HFF-Myc (cell line): Measurements from ENCODE around the gene FNTB.
A peak's percentile ranks its signal among the peaks of the same experiment; 100 is the strongest.

Source experiments
- DNase-seq: peaks from one replicate; pipeline ENCODE4 v3.0.0-alpha.2; 2011; ENCODE audit warnings: low read depth; ENCODE audit errors: extremely low read depth
- H3K4me3 ChIP-seq: replicated peaks from 2 replicates; pipeline ENCODE4 v1.5.1; 2011; ENCODE audit warnings: low read depth, mild to moderate bottlenecking, control low read depth, low read length
- TF ChIP-seq, protein P1 (sequence below): IDR thresholded peaks from 2 replicates; pipeline ENCODE4 v1.5.1; 2012; ENCODE audit warnings: mild to moderate bottlenecking, low read depth, low read length, control low read depth; ENCODE audit errors: missing control alignments

Gene FNTB, protein sequence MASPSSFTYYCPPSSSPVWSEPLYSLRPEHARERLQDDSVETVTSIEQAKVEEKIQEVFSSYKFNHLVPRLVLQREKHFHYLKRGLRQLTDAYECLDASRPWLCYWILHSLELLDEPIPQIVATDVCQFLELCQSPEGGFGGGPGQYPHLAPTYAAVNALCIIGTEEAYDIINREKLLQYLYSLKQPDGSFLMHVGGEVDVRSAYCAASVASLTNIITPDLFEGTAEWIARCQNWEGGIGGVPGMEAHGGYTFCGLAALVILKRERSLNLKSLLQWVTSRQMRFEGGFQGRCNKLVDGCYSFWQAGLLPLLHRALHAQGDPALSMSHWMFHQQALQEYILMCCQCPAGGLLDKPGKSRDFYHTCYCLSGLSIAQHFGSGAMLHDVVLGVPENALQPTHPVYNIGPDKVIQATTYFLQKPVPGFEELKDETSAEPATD

GRCh38 chr14:64986648-64987437 lies at the start of gene FNTB:
Gene FNTB, plus strand, starts transcription at chr14:64986895. Its CDS starts 59 bp downstream, at chr14:64986954.
- TF ChIP-seq, protein P1, sequence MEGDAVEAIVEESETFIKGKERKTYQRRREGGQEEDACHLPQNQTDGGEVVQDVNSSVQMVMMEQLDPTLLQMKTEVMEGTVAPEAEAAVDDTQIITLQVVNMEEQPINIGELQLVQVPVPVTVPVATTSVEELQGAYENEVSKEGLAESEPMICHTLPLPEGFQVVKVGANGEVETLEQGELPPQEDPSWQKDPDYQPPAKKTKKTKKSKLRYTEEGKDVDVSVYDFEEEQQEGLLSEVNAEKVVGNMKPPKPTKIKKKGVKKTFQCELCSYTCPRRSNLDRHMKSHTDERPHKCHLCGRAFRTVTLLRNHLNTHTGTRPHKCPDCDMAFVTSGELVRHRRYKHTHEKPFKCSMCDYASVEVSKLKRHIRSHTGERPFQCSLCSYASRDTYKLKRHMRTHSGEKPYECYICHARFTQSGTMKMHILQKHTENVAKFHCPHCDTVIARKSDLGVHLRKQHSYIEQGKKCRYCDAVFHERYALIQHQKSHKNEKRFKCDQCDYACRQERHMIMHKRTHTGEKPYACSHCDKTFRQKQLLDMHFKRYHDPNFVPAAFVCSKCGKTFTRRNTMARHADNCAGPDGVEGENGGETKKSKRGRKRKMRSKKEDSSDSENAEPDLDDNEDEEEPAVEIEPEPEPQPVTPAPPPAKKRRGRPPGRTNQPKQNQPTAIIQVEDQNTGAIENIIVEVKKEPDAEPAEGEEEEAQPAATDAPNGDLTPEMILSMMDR, result peak; percentile 82
- H3K4me3 ChIP-seq, result peak within 1 kb of the TSS; percentile 80
- peak; percentile 93 for DNase-seq

DNA sequence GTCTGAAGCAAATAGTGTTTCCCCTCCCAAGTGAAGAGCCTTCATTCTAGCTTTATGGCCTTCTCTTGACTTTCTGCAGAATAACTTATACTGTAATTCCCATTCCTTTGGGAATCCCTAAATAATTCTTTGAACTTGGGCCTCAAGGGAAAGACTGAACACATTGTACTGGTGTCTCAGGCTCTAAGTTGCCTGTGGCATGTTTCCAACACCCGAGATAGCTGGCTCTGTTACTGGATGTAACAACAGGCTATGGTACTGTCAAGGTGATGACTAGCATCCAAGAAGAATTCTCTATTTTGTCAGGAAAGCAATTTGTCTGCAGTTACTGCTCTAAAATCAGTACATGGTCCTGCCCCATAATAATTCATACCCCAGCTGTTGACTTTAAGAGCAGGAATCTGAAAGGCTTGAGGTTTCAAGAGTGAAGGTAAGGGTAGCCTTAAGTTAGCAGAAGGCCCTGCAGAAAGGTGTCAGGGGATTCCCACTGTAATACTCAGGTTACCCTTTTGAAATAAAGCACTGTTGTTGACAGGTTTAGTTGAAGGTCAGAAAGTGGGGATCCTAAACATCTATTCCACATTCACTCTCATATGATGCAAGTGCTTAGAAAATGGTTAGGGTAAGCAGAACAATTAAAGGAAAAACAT lies 49.4 kb upstream of the FNTB start:
- TF ChIP-seq, protein P1, result no peak
- DNase-seq, result no peak
- no peak overlapping the region for H3K4me3 ChIP-seq

DNA sequence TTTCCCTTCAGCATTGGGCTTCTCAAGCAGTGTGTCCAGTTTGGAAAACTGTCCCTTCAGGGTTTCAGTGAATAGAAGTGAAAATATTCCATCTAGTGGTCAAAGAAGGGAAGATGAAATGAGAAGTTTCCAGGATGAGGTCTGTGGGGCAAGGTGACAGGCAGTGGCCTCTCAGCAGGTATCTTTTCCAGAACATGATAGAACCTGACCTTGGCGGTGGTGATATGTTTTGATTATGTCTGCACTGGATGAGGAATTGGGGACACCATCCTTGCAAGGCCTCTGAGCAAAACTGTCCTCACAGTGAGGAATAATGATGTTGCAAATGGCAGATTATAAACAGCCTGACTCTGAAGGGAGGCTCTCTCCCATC lies 48.9 kb upstream of the FNTB start:
- H3K4me3 ChIP-seq, result no peak overlapping the region
- TF ChIP-seq, protein P1, result peak; percentile 17
- DNase-seq, result no peak

GRCh38 chr14:64938972-64939816 lies 47.5 kb upstream of the FNTB start:
- no peak for DNase-seq
- TF ChIP-seq, protein P1, result no peak
- H3K4me3 ChIP-seq, result no peak overlapping the region

DNA sequence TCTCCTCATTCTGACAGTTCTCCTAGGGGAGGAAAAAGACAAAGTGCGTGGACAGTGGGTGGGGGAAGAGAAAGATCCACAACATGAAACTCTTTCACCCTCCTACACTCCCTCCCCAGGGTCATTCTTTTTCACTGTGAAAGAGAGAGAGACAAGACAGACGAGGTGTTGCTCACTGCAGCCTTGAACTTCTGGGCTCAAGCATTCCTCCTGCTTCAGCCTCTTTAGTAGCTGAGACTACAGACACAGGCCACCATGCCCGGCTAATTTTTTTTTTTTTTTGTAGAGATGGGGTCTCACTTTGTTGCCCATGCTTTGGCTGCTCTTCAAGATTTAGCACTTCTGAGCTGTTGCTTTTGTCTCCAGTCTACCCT lies 46.9 kb upstream of the FNTB start:
- TF ChIP-seq, protein P1, result no peak

GRCh38 chr14:64940336-64940910 lies 46.3 kb upstream of the FNTB start:
- H3K4me3 ChIP-seq, result no peak overlapping the region
- no peak for DNase-seq
- TF ChIP-seq, protein P1, result no peak

More for the DNA sequence above, 46.9 kb upstream of the FNTB start:
- no peak overlapping the region for H3K4me3 ChIP-seq
- DNase-seq, result no peak
